ENCODE data around the gene TRAP1.

Gene TRAP1

GRCh38 chr16:3727806-3728381 lies 10.6 kb upstream of the TRAP1 start:
- no peak for TF ChIP-seq FOXP2 (optimal IDR thresholded peaks at IDR 0.05; ENCODE audit: control extremely low read depth, extremely low read length, insufficient read depth)
- TF ChIP-seq POLR2AphosphoS5 (IDR thresholded peaks at IDR 0.05; ENCODE audit: borderline replicate concordance, low read depth, low read length): no peak
- TF ChIP-seq EZH2 (IDR thresholded peaks at IDR 0.05): no peak

GRCh38 chr16:3726021-3726687 lies 8.8 kb upstream of the TRAP1 start:
- TF ChIP-seq FOXP2 (optimal IDR thresholded peaks at IDR 0.05; ENCODE audit: control extremely low read depth, extremely low read length, insufficient read depth): no peak
- no peak for TF ChIP-seq EZH2 (IDR thresholded peaks at IDR 0.05)
- no peak for TF ChIP-seq POLR2AphosphoS5 (IDR thresholded peaks at IDR 0.05; ENCODE audit: borderline replicate concordance, low read depth, low read length)
- H3K27ac ChIP-seq: 0 out of 2 replicates have a peak overlapping the region, but pooled peaks have one; percentile 11
- peaks cover 39% of the 10 kb centered on the region for H3K36me3 ChIP-seq (ENCODE audit: insufficient read depth, low read length)
- no peak overlapping the region for H3K4me3 ChIP-seq
- DNase-seq (ENCODE audit: low read depth, low spot score): no peak
- no peak overlapping the region for H3K9ac ChIP-seq (ENCODE audit: insufficient read length)
- no peaks in the 10 kb centered on the region for H3K9me3 ChIP-seq (ENCODE audit: low read depth, low read length)

More at GRCh38 chr16:3727806-3728381, 10.6 kb upstream of the TRAP1 start:
- no peak overlapping the region for H3K27ac ChIP-seq
- H3K9ac ChIP-seq (ENCODE audit: insufficient read length): no peak overlapping the region
- H3K36me3 ChIP-seq (ENCODE audit: insufficient read depth, low read length): peaks cover 53% of the 10 kb centered on the region
- DNase-seq (ENCODE audit: low read depth, low spot score): no peak
- H3K9me3 ChIP-seq (ENCODE audit: low read depth, low read length): no peaks in the 10 kb centered on the region
- no peak overlapping the region for H3K4me3 ChIP-seq

GRCh38 chr16:3725276-3725675 lies 8.0 kb upstream of the TRAP1 start:
- no peak for DNase-seq (ENCODE audit: low read depth, low spot score)
- no peaks in the 10 kb centered on the region for H3K9me3 ChIP-seq (ENCODE audit: low read depth, low read length)
- H3K9ac ChIP-seq (ENCODE audit: insufficient read length): no peak overlapping the region
- H3K27ac ChIP-seq: no peak overlapping the region
- TF ChIP-seq FOXP2 (optimal IDR thresholded peaks at IDR 0.05; ENCODE audit: control extremely low read depth, extremely low read length, insufficient read depth) (no peak), POLR2AphosphoS5 (IDR thresholded peaks at IDR 0.05; ENCODE audit: borderline replicate concordance, low read depth, low read length) (no peak), EZH2 (IDR thresholded peaks at IDR 0.05) (no peak)
- peaks cover 31% of the 10 kb centered on the region for H3K36me3 ChIP-seq (ENCODE audit: insufficient read depth, low read length)
- H3K4me3 ChIP-seq: no peak overlapping the region

GRCh38 chr16:3722508-3722907 lies 5.2 kb upstream of the TRAP1 start:
- TF ChIP-seq EZH2 (IDR thresholded peaks at IDR 0.05) (no peak), FOXP2 (optimal IDR thresholded peaks at IDR 0.05; ENCODE audit: control extremely low read depth, extremely low read length, insufficient read depth) (no peak), POLR2AphosphoS5 (IDR thresholded peaks at IDR 0.05; ENCODE audit: borderline replicate concordance, low read depth, low read length) (no peak)
- no peak overlapping the region for H3K27ac ChIP-seq
- peaks cover 5% of the 10 kb centered on the region for H3K36me3 ChIP-seq (ENCODE audit: insufficient read depth, low read length)
- DNase-seq (ENCODE audit: low read depth, low spot score): no peak
- no peaks in the 10 kb centered on the region for H3K9me3 ChIP-seq (ENCODE audit: low read depth, low read length)
- H3K4me3 ChIP-seq: no peak overlapping the region
- H3K9ac ChIP-seq (ENCODE audit: insufficient read length): no peak overlapping the region

GRCh38 chr16:3720418-3720817 lies 3.1 kb upstream of the TRAP1 start:
- Histone ChIP-seq H3K4me3 (no peak overlapping the region), H3K36me3 (ENCODE audit: insufficient read depth, low read length) (peaks cover 10% of the 10 kb centered on the region; the same call in 1 of the 2 replicates), H3K9ac (ENCODE audit: insufficient read length) (no peak overlapping the region), H3K9me3 (ENCODE audit: low read depth, low read length) (no peaks in the 10 kb centered on the region), H3K27ac (no peak overlapping the region)
- TF ChIP-seq EZH2 (IDR thresholded peaks at IDR 0.05) (no peak), FOXP2 (optimal IDR thresholded peaks at IDR 0.05; ENCODE audit: control extremely low read depth, extremely low read length, insufficient read depth) (no peak), POLR2AphosphoS5 (IDR thresholded peaks at IDR 0.05; ENCODE audit: borderline replicate concordance, low read depth, low read length) (no peak)
- DNase-seq (ENCODE audit: low read depth, low spot score): no peak

GRCh38 chr16:3718628-3719027 lies 1.3 kb upstream of the TRAP1 start:
- no peak for TF ChIP-seq EZH2 (IDR thresholded peaks at IDR 0.05)
- no peak for TF ChIP-seq POLR2AphosphoS5 (IDR thresholded peaks at IDR 0.05; ENCODE audit: borderline replicate concordance, low read depth, low read length)
- no peak for TF ChIP-seq FOXP2 (optimal IDR thresholded peaks at IDR 0.05; ENCODE audit: control extremely low read depth, extremely low read length, insufficient read depth)
- DNase-seq (ENCODE audit: low read depth, low spot score): no peak
- no peaks in the 10 kb centered on the region for H3K9me3 ChIP-seq (ENCODE audit: low read depth, low read length)
- no peak overlapping the region for H3K27ac ChIP-seq
- no peak overlapping the region for H3K9ac ChIP-seq (ENCODE audit: insufficient read length)
- no peak overlapping the region for H3K4me3 ChIP-seq
- peaks cover 25% of the 10 kb centered on the region for H3K36me3 ChIP-seq (ENCODE audit: insufficient read depth, low read length)

- Histone ChIP-seq H3K27ac (peak overlapping the region; percentile 94), H3K9me3 (ENCODE audit: low read depth, low read length) (no peaks in the 10 kb centered on the region), H3K9ac (ENCODE audit: insufficient read length) (peak overlapping the region; percentile 98), H3K4me3 (peak overlapping the region; percentile 99), H3K36me3 (ENCODE audit: insufficient read depth, low read length) (peaks cover 31% of the 10 kb centered on the region)
- TF ChIP-seq POLR2AphosphoS5 (IDR thresholded peaks at IDR 0.05; ENCODE audit: borderline replicate concordance, low read depth, low read length): no peak
- no peak for TF ChIP-seq FOXP2 (optimal IDR thresholded peaks at IDR 0.05; ENCODE audit: control extremely low read depth, extremely low read length, insufficient read depth)
- TF ChIP-seq EZH2 (IDR thresholded peaks at IDR 0.05): no peak
- no peak for DNase-seq (ENCODE audit: low read depth, low spot score)
Measured at GRCh38 chr16:3718019-3718391, 681 bp upstream of the TRAP1 start.

- H3K36me3 ChIP-seq (ENCODE audit: insufficient read depth, low read length): peaks cover 37% of the 10 kb centered on the region
- peak overlapping the region; percentile 98 for H3K9ac ChIP-seq (ENCODE audit: insufficient read length)
- H3K27ac ChIP-seq: peak overlapping the region; percentile 71
- no peak for DNase-seq (ENCODE audit: low read depth, low spot score)
- H3K9me3 ChIP-seq (ENCODE audit: low read depth, low read length): no peaks in the 10 kb centered on the region
- TF ChIP-seq FOXP2 (optimal IDR thresholded peaks at IDR 0.05; ENCODE audit: control extremely low read depth, extremely low read length, insufficient read depth) (no peak), POLR2AphosphoS5 (IDR thresholded peaks at IDR 0.05; ENCODE audit: borderline replicate concordance, low read depth, low read length) (no peak), EZH2 (IDR thresholded peaks at IDR 0.05) (no peak)
- H3K4me3 ChIP-seq: peak overlapping the region; percentile 99
Measured at GRCh38 chr16:3716831-3717234, 491 bp downstream of the TRAP1 start.
